Activated CD4-positive, alpha-beta memory T cell treated with anti-CD3 and anti-CD28 coated beads, Interleukin-2, amount 10 ng/mL, durations not matched to agents 7 days and 5 days (primary cell): ENCODE data around the gene CCL20. TPM values are rescaled to one million over a fixed set of nuclear protein-coding genes. Genes with fewer than 3 reads are reported as not detected.

ENCODE experiments used
- CTCF ChIA-PET: fragments of 350-600 bp; sonication (Branson Sonifier 250); formaldehyde crosslinking; loops from one replicate; lab custom pipeline; 2021; ENCODE audit warnings: antibody characterized with exemption, inconsistent platforms; lab: Charles Lee
- POLR2A ChIA-PET: fragments of 350-600 bp; sonication (Branson Sonifier 250); formaldehyde crosslinking; loops from one replicate; lab custom pipeline; 2021; ENCODE audit warnings: antibody characterized with exemption; lab: Charles Lee
- DNase-seq: peaks from one replicate; pipeline ENCODE4 v3.0.0-alpha.2; 2020
- H3K27ac Mint-ChIP-seq: one replicate; pipeline ENCODE4 v1.8.0; 2021; ENCODE audit warnings: mild to moderate bottlenecking, mixed read lengths
- H3K27me3 Mint-ChIP-seq: one replicate; pipeline ENCODE4 v1.8.0; 2021; ENCODE audit warnings: mixed read lengths
- H3K36me3 Mint-ChIP-seq: one replicate; pipeline ENCODE4 v1.8.0; 2021; ENCODE audit warnings: low read depth, mixed read lengths
- H3K4me1 Mint-ChIP-seq: one replicate; pipeline ENCODE4 v1.8.0; 2021; ENCODE audit warnings: mixed read lengths
- H3K4me3 Mint-ChIP-seq: one replicate; pipeline ENCODE4 v1.8.0; 2021; ENCODE audit warnings: mild to moderate bottlenecking, mixed read lengths
- H3K9me3 Mint-ChIP-seq: one replicate; pipeline ENCODE4 v1.8.0; 2021; ENCODE audit warnings: mixed read lengths
- total RNA-seq, 2 experiments: library from RNA; stranded (reverse); gene quantifications; one replicate each; pipeline ENCODE4 v1.2.3, GENCODE V29; 2021

Gene CCL20
- 1 to 10 TPM; 3.6 to 4.7 TPM for total RNA-seq

GRCh38 chr2:227813562-227814353 is at the start of gene CCL20:
CCL20 (plus strand) TSS chr2:227813842; CDS start chr2:227813912, 70 bp downstream.
- CTCF ChIA-PET: interaction anchor here (1.3 to 1.5 kb wide), 2 partner anchors 30 to 74 kb away, joined by 3 to 5 read pairs; no protein-coding TSS in a partner anchor
- DNase-seq: no peak
- Mint-ChIP-seq H3K36me3 (no peaks in the 10 kb centered on the region), H3K4me3 (peak within 1 kb of the TSS; percentile 41), H3K27me3 (no peaks in the 10 kb centered on the region), H3K4me1 (peaks cover 41% of the 10 kb centered on the region), H3K27ac (peak within 1 kb of the TSS; percentile 12), H3K9me3 (no peaks in the 10 kb centered on the region)
- POLR2A ChIA-PET: interaction anchor here (0.5 to 0.7 kb wide), 2 partner anchors 9 to 31 kb away, joined by 3 to 4 read pairs; no protein-coding TSS in a partner anchor

GRCh38 chr2:227765788-227766372 is 47.8 kb upstream of the CCL20 start:
- Mint-ChIP-seq H3K9me3 (no peaks in the 10 kb centered on the region), H3K4me1 (no peaks in the 10 kb centered on the region), H3K27ac (no peak overlapping the region), H3K36me3 (no peaks in the 10 kb centered on the region), H3K27me3 (peaks cover 2% of the 10 kb centered on the region), H3K4me3 (no peak overlapping the region)
- POLR2A ChIA-PET: no interaction called here
- CTCF ChIA-PET: interaction anchor here (0.6 to 3.8 kb wide), 30 partner anchors 8 to 636 kb away, joined by 3 to 43 read pairs (median 4); no protein-coding TSS in a partner anchor
- DNase-seq: no peak

- Mint-ChIP-seq H3K27me3 (peaks cover 2% of the 10 kb centered on the region), H3K27ac (no peak overlapping the region), H3K36me3 (no peaks in the 10 kb centered on the region), H3K9me3 (no peaks in the 10 kb centered on the region), H3K4me3 (no peak overlapping the region), H3K4me1 (no peaks in the 10 kb centered on the region)
- DNase-seq: peak; percentile 58
- POLR2A ChIA-PET: no interaction called here
- CTCF ChIA-PET: interaction anchor here (0.6 to 3.8 kb wide), 30 partner anchors 8 to 636 kb away, joined by 3 to 43 read pairs (median 4); no protein-coding TSS in a partner anchor
These were observed 47.2 kb upstream of the CCL20 start for GRCh38 chr2:227766373-227766883.

- POLR2A ChIA-PET: no interaction called here
- H3K27ac Mint-ChIP-seq: no peak overlapping the region
- no peaks in the 10 kb centered on the region for H3K4me1 Mint-ChIP-seq
- CTCF ChIA-PET: interaction anchor here (1.8 to 3.8 kb wide), 2 partner anchors 15 to 110 kb away, joined by 7 to 43 read pairs; no protein-coding TSS in a partner anchor
- no peaks in the 10 kb centered on the region for H3K27me3 Mint-ChIP-seq
- no peak overlapping the region for H3K4me3 Mint-ChIP-seq
- no peaks in the 10 kb centered on the region for H3K9me3 Mint-ChIP-seq
- H3K36me3 Mint-ChIP-seq: no peaks in the 10 kb centered on the region
- no peak for DNase-seq
These were observed 45.8 kb upstream of the CCL20 start for GRCh38 chr2:227767830-227768229.

GRCh38 chr2:227772197-227772661 is 41.4 kb upstream of the CCL20 start:
- H3K36me3 Mint-ChIP-seq: no peaks in the 10 kb centered on the region
- ChIA-PET CTCF (no interaction called here), POLR2A (no interaction called here)
- no peaks in the 10 kb centered on the region for H3K27me3 Mint-ChIP-seq
- H3K4me3 Mint-ChIP-seq: no peak overlapping the region
- H3K9me3 Mint-ChIP-seq: no peaks in the 10 kb centered on the region
- H3K27ac Mint-ChIP-seq: no peak overlapping the region
- DNase-seq: no peak
- peaks cover 10% of the 10 kb centered on the region for H3K4me1 Mint-ChIP-seq

- Mint-ChIP-seq H3K4me3 (no peak overlapping the region), H3K27me3 (no peaks in the 10 kb centered on the region)
- CTCF ChIA-PET: interaction anchor here (0.6 kb wide), 1 partner anchor 32 kb away, joined by 3 read pairs; no protein-coding TSS in a partner anchor
These were observed 40.7 kb upstream of the CCL20 start for GRCh38 chr2:227772932-227773331.

GRCh38 chr2:227774011-227774624 is 39.5 kb upstream of the CCL20 start:
- Mint-ChIP-seq H3K27ac (no peak overlapping the region), H3K4me3 (no peak overlapping the region), H3K27me3 (no peaks in the 10 kb centered on the region), H3K4me1 (peaks cover 10% of the 10 kb centered on the region), H3K36me3 (no peaks in the 10 kb centered on the region), H3K9me3 (no peaks in the 10 kb centered on the region)
- CTCF ChIA-PET: interaction anchor here (1.1 to 1.9 kb wide), 6 partner anchors 8 to 116 kb away, joined by 4 to 24 read pairs (median 6); no protein-coding TSS in a partner anchor
- POLR2A ChIA-PET: interaction anchor here (1.1 kb wide), 1 partner anchor 9 kb away, joined by 4 read pairs; no protein-coding TSS in a partner anchor
- peak; percentile 23 for DNase-seq

More at GRCh38 chr2:227772932-227773331, 40.7 kb upstream of the CCL20 start:
- no peaks in the 10 kb centered on the region for H3K9me3 Mint-ChIP-seq
- H3K4me1 Mint-ChIP-seq: peaks cover 10% of the 10 kb centered on the region
- POLR2A ChIA-PET: no interaction called here
- DNase-seq: no peak
- no peak overlapping the region for H3K27ac Mint-ChIP-seq
- no peaks in the 10 kb centered on the region for H3K36me3 Mint-ChIP-seq

- H3K27me3 Mint-ChIP-seq: no peaks in the 10 kb centered on the region
- ChIA-PET CTCF (interaction anchor here (0.6 to 1.9 kb wide), 5 partner anchors 8 to 115 kb away, joined by 3 to 24 read pairs (median 5); no protein-coding TSS in a partner anchor), POLR2A (interaction anchor here (1.1 kb wide), 1 partner anchor 7 kb away, joined by 4 read pairs; no protein-coding TSS in a partner anchor)
- H3K9me3 Mint-ChIP-seq: no peaks in the 10 kb centered on the region
- no peaks in the 10 kb centered on the region for H3K36me3 Mint-ChIP-seq
- H3K4me1 Mint-ChIP-seq: peaks cover 10% of the 10 kb centered on the region
- no peak overlapping the region for H3K4me3 Mint-ChIP-seq
- H3K27ac Mint-ChIP-seq: peak overlapping the region; percentile 55
- no peak for DNase-seq
These were observed 38.5 kb upstream of the CCL20 start for GRCh38 chr2:227774895-227775842.

GRCh38 chr2:227780981-227781615 is 32.5 kb upstream of the CCL20 start:
- DNase-seq: no peak
- H3K27me3 Mint-ChIP-seq: peaks cover 2% of the 10 kb centered on the region
- H3K27ac Mint-ChIP-seq: no peak overlapping the region
- ChIA-PET CTCF (no interaction called here), POLR2A (no interaction called here)
- H3K4me3 Mint-ChIP-seq: no peak overlapping the region
- peaks cover 18% of the 10 kb centered on the region for H3K4me1 Mint-ChIP-seq
- no peaks in the 10 kb centered on the region for H3K36me3 Mint-ChIP-seq
- H3K9me3 Mint-ChIP-seq: no peaks in the 10 kb centered on the region

- ChIA-PET CTCF (interaction anchor here (1.6 kb wide), 1 partner anchor 81 kb away, joined by 6 read pairs; no protein-coding TSS in a partner anchor), POLR2A (no interaction called here)
- peaks cover 2% of the 10 kb centered on the region for H3K27me3 Mint-ChIP-seq
- no peak for DNase-seq
- H3K4me1 Mint-ChIP-seq: peaks cover 18% of the 10 kb centered on the region
- no peak overlapping the region for H3K27ac Mint-ChIP-seq
- H3K36me3 Mint-ChIP-seq: no peaks in the 10 kb centered on the region
- no peak overlapping the region for H3K4me3 Mint-ChIP-seq
- H3K9me3 Mint-ChIP-seq: no peaks in the 10 kb centered on the region
These were observed 31.8 kb upstream of the CCL20 start for GRCh38 chr2:227781841-227782240.

- Mint-ChIP-seq H3K27me3 (peaks cover 6% of the 10 kb centered on the region), H3K9me3 (no peaks in the 10 kb centered on the region), H3K4me3 (peak overlapping the region; percentile 68), H3K27ac (peak overlapping the region; percentile 66), H3K4me1 (peaks cover 18% of the 10 kb centered on the region), H3K36me3 (no peaks in the 10 kb centered on the region)
- ChIA-PET POLR2A (interaction anchor here (0.7 to 2.7 kb wide), 6 partner anchors 8 to 31 kb away, joined by 3 to 11 read pairs (median 4); no protein-coding TSS in a partner anchor), CTCF (interaction anchor here (0.6 to 2.0 kb wide), 8 partner anchors 8 to 125 kb away, joined by 3 to 7 read pairs (median 5); no protein-coding TSS in a partner anchor)
- DNase-seq: no peak
These were observed 30.8 kb upstream of the CCL20 start for GRCh38 chr2:227782804-227783203.
